ENCODE measurements around the gene STK11.

STK11 gene

GRCh38 chr19:1225440-1226226 lies 20.1 kb downstream of the STK11 start:
- no peak for DNase-seq (ENCODE audit: low read depth in 2 of 2)

- no peak for DNase-seq (ENCODE audit: low read depth in 2 of 2)
Measured at GRCh38 chr19:1226227-1226518, 20.6 kb downstream of the STK11 start.

- no peak for DNase-seq (ENCODE audit: low read depth in 2 of 2)
Measured at GRCh38 chr19:1226522-1227303, 21.1 kb downstream of the STK11 start.

- no peak for DNase-seq (ENCODE audit: low read depth in 2 of 2)
Measured at GRCh38 chr19:1227304-1228054, 21.9 kb downstream of the STK11 start.

GRCh38 chr19:1228161-1228957 lies 22.8 kb downstream of the STK11 start:
- DNase-seq (ENCODE audit: low read depth in 2 of 2) = no peak

- no peak for DNase-seq (ENCODE audit: low read depth in 2 of 2)
Measured at GRCh38 chr19:1229056-1229923, 23.7 kb downstream of the STK11 start.

GRCh38 chr19:1229924-1230782 lies 24.6 kb downstream of the STK11 start:
- no peak for DNase-seq (ENCODE audit: low read depth in 2 of 2)

- no peak for DNase-seq (ENCODE audit: low read depth in 2 of 2)
Measured at GRCh38 chr19:1230783-1231489, 25.4 kb downstream of the STK11 start.

- no peak for DNase-seq (ENCODE audit: low read depth in 2 of 2)
Measured at GRCh38 chr19:1231729-1232637, 26.4 kb downstream of the STK11 start.

GRCh38 chr19:1232652-1233072 lies 27.1 kb downstream of the STK11 start:
- DNase-seq (ENCODE audit: low read depth in 2 of 2) = no peak

GRCh38 chr19:1233115-1233667 lies 27.6 kb downstream of the STK11 start:
- no peak for DNase-seq (ENCODE audit: low read depth in 2 of 2)

- DNase-seq (ENCODE audit: low read depth in 2 of 2) = no peak
Measured at GRCh38 chr19:1234051-1234954, 28.7 kb downstream of the STK11 start.

- no peak for DNase-seq (ENCODE audit: low read depth in 2 of 2)
Measured at GRCh38 chr19:1234955-1235380, 29.4 kb downstream of the STK11 start.

GRCh38 chr19:1235625-1236538 lies 30.3 kb downstream of the STK11 start:
- no peak for DNase-seq (ENCODE audit: low read depth in 2 of 2)

- no peak for DNase-seq (ENCODE audit: low read depth in 2 of 2)
Measured at GRCh38 chr19:1236576-1236975, 31.0 kb downstream of the STK11 start.
